BE2C (cell line): ENCODE data around the gene MAL.

ENCODE experiments used
- DNase-seq: peaks from one replicate; pipeline ENCODE4 v3.0.0-alpha.2; 2020
- H3K27me3 ChIP-seq: fragments of 250-450 bp; sonication (Bioruptor Pico); 2 replicates; pipeline ENCODE4 v1.5.1; 2020; ENCODE audit warnings: mild to moderate bottlenecking
- H3K36me3 ChIP-seq: fragments of 250-450 bp; sonication (Bioruptor Pico); 2 replicates; pipeline ENCODE4 v1.5.1; 2020; ENCODE audit warnings: mild to moderate bottlenecking
- H3K4me1 ChIP-seq: fragments of 250-450 bp; sonication (Bioruptor Pico); 2 replicates; pipeline ENCODE4 v1.5.1; 2020
- H3K4me3 ChIP-seq: 2 replicates; pipeline ENCODE4 v1.5.1; 2011; ENCODE audit warnings: low read depth, low read length
- H3K9me3 ChIP-seq: fragments of 250-450 bp; sonication (Bioruptor Pico); 2 replicates; pipeline ENCODE4 v1.5.1; 2020
- CTCF ChIP-seq: IDR thresholded peaks from 2 replicates; pipeline ENCODE4 v1.5.1; 2012; ENCODE audit warnings: mild to moderate bottlenecking, low read depth, low read length

The MAL gene

GRCh38 chr2:95010126-95010525, 15.4 kb upstream of the MAL start:
- no peaks in the 10 kb centered on the region for H3K9me3 ChIP-seq
- H3K4me1 ChIP-seq: no peaks in the 10 kb centered on the region
- H3K36me3 ChIP-seq: no peaks in the 10 kb centered on the region
- no peaks in the 10 kb centered on the region for H3K27me3 ChIP-seq
- H3K4me3 ChIP-seq: no peak overlapping the region
- TF ChIP-seq CTCF: no peak
- no peak for DNase-seq

- Histone ChIP-seq H3K9me3 (no peaks in the 10 kb centered on the region), H3K36me3 (no peaks in the 10 kb centered on the region), H3K27me3 (no peaks in the 10 kb centered on the region), H3K4me3 (no peak overlapping the region), H3K4me1 (no peaks in the 10 kb centered on the region)
- no peak for DNase-seq
- TF ChIP-seq CTCF: no peak
Measured at GRCh38 chr2:95010718-95011117, 14.8 kb upstream of the MAL start.

- no peaks in the 10 kb centered on the region for H3K9me3 ChIP-seq
- no peak overlapping the region for H3K4me3 ChIP-seq
- no peaks in the 10 kb centered on the region for H3K36me3 ChIP-seq
- TF ChIP-seq CTCF: no peak
- DNase-seq: no peak
- H3K27me3 ChIP-seq: no peaks in the 10 kb centered on the region
- H3K4me1 ChIP-seq: no peaks in the 10 kb centered on the region
Measured at GRCh38 chr2:95012881-95013550, 12.5 kb upstream of the MAL start.

- Histone ChIP-seq H3K9me3 (no peaks in the 10 kb centered on the region), H3K27me3 (no peaks in the 10 kb centered on the region), H3K4me1 (no peaks in the 10 kb centered on the region), H3K36me3 (no peaks in the 10 kb centered on the region), H3K4me3 (no peak overlapping the region)
- no peak for DNase-seq
- TF ChIP-seq CTCF: no peak
Measured at GRCh38 chr2:95013726-95014125, 11.8 kb upstream of the MAL start.

- DNase-seq: no peak
- no peaks in the 10 kb centered on the region for H3K27me3 ChIP-seq
- H3K36me3 ChIP-seq: no peaks in the 10 kb centered on the region
- H3K4me3 ChIP-seq: no peak overlapping the region
- TF ChIP-seq CTCF: no peak
- no peaks in the 10 kb centered on the region for H3K9me3 ChIP-seq
- no peaks in the 10 kb centered on the region for H3K4me1 ChIP-seq
Measured at GRCh38 chr2:95014126-95014708, 11.3 kb upstream of the MAL start.

- H3K27me3 ChIP-seq: no peaks in the 10 kb centered on the region
- no peaks in the 10 kb centered on the region for H3K4me1 ChIP-seq
- H3K36me3 ChIP-seq: no peaks in the 10 kb centered on the region
- DNase-seq: no peak
- no peak overlapping the region for H3K4me3 ChIP-seq
- TF ChIP-seq CTCF: no peak
- H3K9me3 ChIP-seq: no peaks in the 10 kb centered on the region
Measured at GRCh38 chr2:95015261-95015912, 10.1 kb upstream of the MAL start.
